GM13976 (cell line): ENCODE data around the gene P2RX3.

ENCODE experiments used
- DNase-seq: peaks from one replicate; pipeline ENCODE4 v3.0.0; 2012; ENCODE audit warnings: low spot score
- in situ Hi-C: fragments of 300-500 bp; cut with MboI; formaldehyde crosslinking; loops from one replicate; pipeline ENCODE4 v1.12.0; 2022; ENCODE audit warnings: low sequenced_read_pairs, mixed read lengths, inconsistent platforms; ENCODE audit not compliant: unreplicated experiment
- TF ChIP-seq, protein P1 (sequence below): IDR thresholded peaks from 2 replicates; pipeline ENCODE4 v1.5.1; 2012; ENCODE audit warnings: borderline replicate concordance, mild to moderate bottlenecking; ENCODE audit not compliant: insufficient read depth; ENCODE audit errors: extremely low read depth, missing control alignments, control extremely low read depth

The P2RX3 gene

DNA sequence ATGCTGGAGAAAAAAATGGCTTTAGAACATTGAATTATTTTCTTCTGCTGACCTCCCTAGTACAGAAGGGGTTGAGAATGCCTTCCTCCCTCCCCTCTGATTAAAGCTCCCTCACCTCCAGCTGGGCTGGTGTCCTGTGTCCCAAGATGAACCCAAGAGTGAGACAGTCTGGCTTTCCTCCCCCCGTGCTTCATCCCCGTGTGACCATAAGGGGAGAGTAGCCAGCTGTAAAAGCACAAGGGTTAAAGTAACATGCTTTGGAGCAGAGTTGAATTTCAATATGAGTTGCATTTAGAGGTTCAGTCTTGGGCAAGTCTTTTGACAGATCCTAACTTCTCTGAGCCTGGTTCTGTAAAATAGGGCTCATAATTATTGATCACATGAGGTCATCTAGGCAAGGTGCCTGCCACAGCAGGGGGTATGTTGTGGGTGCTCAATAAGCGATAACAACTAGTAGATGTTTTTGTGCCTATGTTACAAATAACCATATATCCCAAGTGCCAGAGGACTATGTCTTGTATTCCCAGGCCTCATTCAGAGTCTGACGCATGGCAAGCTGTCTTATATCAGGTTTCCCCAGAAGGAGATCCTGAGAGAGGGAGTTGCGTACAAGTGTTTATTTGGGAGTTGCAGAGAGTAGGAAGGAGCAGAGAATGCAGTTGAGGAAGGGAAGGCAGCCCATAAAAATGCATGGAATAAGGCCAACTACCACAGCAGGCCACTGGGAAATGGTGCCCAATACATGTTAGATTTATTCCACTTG is 48.2 kb downstream of the P2RX3 start:
- in situ Hi-C loops, result no loop called here
- DNase-seq, result no peak
- TF ChIP-seq, protein P1, sequence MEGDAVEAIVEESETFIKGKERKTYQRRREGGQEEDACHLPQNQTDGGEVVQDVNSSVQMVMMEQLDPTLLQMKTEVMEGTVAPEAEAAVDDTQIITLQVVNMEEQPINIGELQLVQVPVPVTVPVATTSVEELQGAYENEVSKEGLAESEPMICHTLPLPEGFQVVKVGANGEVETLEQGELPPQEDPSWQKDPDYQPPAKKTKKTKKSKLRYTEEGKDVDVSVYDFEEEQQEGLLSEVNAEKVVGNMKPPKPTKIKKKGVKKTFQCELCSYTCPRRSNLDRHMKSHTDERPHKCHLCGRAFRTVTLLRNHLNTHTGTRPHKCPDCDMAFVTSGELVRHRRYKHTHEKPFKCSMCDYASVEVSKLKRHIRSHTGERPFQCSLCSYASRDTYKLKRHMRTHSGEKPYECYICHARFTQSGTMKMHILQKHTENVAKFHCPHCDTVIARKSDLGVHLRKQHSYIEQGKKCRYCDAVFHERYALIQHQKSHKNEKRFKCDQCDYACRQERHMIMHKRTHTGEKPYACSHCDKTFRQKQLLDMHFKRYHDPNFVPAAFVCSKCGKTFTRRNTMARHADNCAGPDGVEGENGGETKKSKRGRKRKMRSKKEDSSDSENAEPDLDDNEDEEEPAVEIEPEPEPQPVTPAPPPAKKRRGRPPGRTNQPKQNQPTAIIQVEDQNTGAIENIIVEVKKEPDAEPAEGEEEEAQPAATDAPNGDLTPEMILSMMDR, result no peak

DNA sequence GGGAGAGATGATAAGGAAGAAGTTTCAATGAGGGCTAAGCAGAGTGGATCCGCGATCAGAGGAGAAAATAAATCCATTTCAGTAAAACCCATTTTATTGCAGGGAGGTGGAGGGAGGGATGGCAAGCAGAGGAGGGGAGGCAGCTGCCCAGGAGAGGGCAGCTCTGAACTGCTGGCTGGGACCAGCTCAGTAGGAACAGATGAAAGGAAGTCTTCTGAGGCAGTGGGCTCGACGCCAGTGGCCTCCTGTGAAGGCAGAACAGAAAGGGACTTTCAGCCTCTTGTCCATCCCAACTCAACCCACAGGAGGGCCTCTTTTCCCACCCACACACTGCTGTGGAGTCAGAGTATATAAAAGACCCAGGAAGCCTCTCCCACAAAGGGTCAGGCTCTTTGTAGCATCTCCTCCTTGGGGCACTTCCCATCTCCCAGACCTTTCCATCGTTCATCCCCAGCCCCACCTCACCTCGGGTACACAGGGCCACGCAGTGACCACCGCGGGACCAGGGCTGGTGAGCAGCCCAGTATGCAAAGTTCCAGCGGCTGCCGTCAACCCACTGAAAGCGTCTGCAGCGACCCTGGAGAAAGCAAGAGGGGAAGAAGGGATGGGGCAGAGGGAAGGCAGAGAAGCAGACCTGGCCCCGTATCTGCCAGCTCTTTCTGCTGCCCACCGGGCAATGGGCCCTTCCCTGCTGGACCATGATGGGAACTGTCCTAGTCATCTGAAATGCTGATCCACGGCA is 49.3 kb downstream of the P2RX3 start:
- DNase-seq, result no peak
- TF ChIP-seq, protein P1, result no peak
- in situ Hi-C loops, result no loop called here

DNA sequence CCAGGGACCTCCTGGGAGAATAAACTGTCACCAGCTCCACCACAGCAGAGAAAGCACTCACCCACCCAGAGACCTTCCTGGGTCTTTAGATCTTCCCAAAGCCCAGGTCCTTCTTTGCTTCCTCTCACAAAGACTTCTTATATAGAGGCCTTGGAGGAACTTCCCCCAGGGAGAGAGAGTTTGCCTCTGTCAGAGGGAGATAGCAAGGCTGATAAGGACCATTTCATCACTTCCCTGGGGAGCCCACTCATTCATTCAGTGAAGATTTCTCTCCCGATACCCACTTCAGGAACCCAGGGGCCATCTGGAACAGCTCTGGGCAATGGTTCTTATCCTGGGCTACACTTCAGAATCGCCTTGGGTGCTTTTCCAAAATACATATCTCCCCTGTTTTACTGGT is 52.4 kb downstream of the P2RX3 start, which contains the start of gene PRG2:
TSS of gene PRG2 (minus strand) at position 116 of the 400 bp plus-strand sequence. CDS start 706 bp downstream, outside the sequence.
- DNase-seq, result no peak
- TF ChIP-seq, protein P1, result no peak
- in situ Hi-C loops, result no loop called here

DNA sequence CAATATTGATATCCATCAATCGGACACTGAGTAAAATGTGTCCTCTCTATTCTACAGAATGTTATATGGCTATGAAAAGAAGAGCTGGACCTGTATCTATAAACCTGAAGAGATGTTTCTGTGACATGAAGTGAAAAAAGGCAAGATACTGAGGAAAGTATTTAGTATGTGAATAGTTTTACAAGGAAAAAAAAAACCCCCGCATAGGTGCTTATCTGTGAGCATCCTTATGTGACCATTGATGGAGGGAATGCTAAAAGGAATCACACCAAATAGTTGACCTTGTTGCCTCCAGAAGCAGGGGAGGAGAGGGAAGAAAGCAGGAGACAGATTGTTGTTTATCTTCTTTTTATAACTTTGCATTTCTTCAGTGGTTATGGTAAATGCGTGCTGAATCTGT is 53.0 kb downstream of the P2RX3 start:
- TF ChIP-seq, protein P1, result no peak
- no peak for DNase-seq
- in situ Hi-C loops, result no loop called here

DNA sequence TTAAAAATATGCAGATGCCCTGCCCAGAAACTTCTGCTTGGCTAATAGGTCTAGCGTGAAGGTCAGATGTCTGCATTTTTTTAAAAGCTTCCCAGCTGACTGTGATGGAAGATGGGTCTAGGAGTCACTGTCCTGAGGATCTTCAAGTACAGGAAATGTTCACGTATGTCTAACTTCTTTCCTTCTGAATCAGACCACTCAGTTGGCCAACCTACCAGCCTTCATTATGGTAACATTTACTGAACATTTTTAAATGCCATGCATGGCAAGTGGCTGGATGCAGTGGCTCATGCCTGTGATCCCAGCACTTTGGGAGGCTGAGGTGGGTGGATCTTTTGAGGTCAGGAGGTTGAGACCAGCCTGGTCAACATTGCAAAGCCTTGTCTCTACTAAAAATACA is 53.4 kb downstream of the P2RX3 start:
- DNase-seq, result no peak
- TF ChIP-seq, protein P1, result no peak
- in situ Hi-C loops, result no loop called here

DNA sequence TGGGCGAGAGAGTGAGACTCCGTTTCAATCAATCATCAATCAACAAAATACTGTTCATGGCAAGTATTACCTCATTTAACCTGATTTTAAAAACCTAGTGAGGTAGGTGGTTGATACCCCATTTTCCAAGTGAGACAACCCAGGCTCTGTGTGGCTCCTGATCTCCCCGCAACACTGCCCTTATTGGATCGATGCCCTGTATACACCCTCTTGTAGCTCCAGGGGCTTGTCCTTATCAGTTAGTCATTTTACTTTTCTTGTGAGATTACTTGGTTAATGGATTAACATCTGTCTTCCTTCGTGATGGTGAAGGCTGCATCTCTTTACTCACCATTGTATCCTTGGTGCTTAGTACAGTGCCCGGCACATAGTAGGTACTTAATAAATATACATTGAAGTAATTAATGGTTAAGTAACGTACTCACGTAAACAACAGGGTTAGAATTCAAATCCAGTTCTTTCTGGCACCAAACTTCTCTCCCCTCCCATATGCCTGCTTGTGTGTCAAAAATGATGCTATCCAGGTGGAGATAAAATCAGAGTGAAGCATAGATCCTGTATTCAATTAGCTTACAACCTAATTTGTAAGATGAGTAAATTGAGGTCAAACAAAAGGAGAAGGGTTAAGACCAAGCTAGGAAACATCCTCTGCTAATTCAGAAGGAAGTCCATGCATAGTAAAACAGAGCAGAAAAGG is 54.1 kb downstream of the P2RX3 start:
- TF ChIP-seq, protein P1, result no peak
- DNase-seq, result no peak
- in situ Hi-C loops, result no loop called here
